NCI-H128 (cell line): ENCODE results near the gene PRKRIP1.
"Not testable (repeated sequence)": the region's sequence is repeated elsewhere in the genome, so short reads cannot be mapped to it uniquely, and the experiment has no call there.

Experiments
- DNase-seq: peaks from one replicate; lab custom pipeline; 2025; ENCODE audit not compliant: unreplicated experiment; lab: John Stamatoyannopoulos, UW

Gene PRKRIP1

GRCh38 chr7:102403563-102403962 is 7.4 kb downstream of the PRKRIP1 start:
- no peak for DNase-seq

DNA sequence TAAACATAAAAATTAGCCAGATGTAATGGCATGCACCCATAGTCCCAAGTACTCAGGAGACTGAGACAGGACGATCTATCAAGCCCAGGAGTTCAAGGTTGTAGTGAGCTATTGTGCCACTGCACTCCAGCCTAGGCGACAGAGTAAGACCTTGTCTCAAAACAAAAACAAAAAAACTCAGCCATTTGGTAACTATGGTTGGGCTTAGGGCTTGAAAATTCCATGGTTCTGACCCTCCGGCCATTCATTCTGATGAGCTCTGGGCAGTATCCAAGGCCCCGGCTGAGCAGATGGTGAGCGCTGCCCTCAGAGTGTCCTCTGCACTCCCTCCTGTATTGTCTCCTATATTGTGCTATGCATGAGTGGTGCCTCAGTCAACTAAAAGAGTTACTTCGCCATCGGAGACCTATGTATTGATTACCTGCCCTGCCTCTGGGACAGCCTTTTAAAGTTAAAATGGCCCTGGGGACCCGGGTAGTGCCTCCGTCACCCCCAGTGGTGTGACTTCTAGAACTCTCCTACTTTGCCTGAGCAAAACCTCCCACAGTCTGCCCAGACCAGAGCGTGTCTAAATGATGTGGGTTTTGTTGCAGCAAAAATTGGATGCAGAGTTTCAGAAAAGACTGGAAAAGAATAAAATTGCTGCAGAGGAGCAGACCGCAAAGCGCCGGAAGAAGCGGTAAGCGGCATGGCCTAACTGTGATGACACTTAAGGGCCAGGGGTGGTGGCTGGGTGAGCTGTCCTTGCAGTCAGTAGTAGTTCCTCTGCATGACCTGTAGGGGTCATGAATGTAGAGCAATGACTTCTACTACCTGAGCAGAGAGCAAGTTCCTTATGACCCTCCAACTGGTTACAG is 8.1 kb downstream of the PRKRIP1 start:
- no peak for DNase-seq

DNA sequence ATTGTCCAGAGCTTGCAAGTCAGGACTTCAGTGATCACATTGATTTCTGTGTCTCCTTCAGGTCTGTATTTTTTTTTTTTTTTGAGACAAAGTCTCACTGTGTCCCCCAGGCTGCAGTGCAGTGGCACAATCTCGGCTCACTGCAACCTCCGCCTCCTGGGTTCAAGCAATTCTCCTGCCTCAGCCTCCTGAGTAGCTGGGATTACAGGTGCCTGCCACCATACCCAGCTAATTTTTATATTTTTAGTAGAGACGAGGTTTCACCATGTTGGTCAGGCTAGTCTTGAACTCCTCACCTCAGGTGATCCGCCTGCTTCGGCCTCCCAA is 8.7 kb downstream of the PRKRIP1 start:
- DNase-seq: not testable (repeated sequence)

DNA sequence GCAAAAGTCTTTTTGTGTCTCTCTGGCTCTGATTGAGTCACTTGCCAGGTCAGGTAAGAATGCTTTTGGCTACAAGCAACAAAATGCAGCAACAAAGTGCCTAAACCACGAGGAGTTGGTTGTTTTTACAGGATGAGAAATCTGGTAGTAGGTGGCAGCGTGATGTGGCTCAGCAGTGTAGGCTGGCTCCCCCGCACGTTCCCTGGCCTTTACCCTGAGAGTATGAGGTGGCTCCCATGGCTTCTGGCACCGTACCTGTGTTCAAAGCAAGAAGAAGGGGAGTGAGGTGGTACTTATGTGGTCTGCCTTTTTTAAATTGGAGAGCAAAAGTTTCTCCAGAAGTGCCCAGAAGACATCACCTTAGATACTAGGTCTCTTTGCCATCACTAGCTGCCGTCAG is 11.7 kb downstream of the PRKRIP1 start:
- no peak for DNase-seq

- not testable (repeated sequence) for DNase-seq
Observed at GRCh38 chr7:102408530-102408929, 12.4 kb downstream of the PRKRIP1 start.

GRCh38 chr7:102409340-102409739 is 13.2 kb downstream of the PRKRIP1 start:
- no peak for DNase-seq

DNA sequence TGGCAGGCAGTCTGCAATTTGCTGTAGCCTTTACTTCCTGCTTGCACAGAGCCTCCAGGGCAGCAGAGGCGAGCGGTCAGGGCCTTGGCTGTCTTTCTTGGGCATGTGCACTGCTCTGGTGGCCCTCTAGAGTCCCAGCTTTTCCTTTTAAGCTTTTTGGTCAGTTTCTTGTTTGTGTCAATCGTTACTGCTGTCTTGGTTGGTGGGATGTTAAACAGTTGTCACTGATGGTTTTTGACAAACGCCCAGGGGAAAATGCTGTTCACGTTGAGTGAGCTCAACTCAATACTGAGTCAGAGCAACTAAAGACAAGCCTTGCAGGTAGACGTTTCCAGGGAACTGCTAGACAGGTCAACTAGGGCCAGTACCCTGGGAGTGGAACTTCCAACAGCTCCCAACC is 14.0 kb downstream of the PRKRIP1 start:
- no peak for DNase-seq

DNA sequence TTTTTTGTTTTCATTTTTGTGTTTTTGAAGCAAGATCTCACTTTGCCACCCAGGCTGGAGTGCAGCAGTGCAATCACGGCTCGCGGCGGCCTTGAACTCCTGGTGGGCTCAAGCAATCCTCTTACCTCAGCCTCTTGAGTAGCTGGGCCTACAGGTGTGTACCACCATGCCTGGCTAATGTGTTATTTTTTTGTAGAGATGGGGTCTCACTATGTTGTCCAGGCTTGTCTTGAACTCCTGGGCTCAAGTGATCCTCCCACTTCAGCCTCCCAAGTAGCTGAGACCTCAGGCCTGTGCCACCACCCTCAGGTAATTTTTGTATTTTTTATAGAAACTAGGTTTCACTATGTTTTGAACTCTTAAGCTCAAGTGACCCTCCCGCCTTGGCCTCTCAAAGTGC is 14.8 kb downstream of the PRKRIP1 start:
- DNase-seq: no peak

GRCh38 chr7:102412548-102412947 is 16.4 kb downstream of the PRKRIP1 start:
- DNase-seq: no peak

DNA sequence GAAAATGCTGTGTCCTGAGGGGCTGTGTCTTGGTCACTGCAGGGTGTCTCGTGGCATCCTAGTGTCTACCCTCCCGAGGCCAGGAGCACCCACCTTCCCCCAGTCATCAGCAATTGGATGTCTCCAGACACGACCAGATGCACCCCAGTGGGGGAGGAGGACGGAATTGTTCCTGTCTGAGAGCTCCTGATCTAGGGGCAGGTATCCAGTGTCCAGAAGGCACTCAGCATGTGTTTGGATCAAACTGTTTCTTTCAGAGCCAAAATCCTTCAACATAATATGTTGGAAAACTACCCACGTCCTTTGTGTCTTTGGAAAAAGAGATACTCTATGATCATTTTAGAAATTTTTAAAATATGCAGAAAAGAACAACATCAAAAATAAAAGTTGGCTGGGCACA is 16.9 kb downstream of the PRKRIP1 start:
- no peak for DNase-seq

DNA sequence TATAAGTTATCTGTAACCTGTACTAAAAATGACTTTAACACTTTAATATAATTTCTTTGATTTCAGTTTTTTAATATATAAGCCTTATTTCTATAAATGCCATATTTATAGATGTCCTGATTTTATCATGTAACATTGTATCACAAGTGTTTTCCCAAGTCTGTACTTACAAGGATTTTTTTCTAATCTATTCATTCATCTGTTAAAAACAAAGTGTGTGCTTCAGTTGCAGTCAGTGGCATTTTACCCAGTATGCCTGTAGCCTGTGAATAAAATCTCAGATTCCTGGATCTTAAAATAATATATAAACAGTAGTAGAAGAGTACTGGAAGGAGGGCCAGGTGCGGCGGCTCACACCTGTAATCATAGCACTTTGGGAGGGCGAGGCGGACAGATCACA is 17.4 kb downstream of the PRKRIP1 start:
- no peak for DNase-seq

DNA sequence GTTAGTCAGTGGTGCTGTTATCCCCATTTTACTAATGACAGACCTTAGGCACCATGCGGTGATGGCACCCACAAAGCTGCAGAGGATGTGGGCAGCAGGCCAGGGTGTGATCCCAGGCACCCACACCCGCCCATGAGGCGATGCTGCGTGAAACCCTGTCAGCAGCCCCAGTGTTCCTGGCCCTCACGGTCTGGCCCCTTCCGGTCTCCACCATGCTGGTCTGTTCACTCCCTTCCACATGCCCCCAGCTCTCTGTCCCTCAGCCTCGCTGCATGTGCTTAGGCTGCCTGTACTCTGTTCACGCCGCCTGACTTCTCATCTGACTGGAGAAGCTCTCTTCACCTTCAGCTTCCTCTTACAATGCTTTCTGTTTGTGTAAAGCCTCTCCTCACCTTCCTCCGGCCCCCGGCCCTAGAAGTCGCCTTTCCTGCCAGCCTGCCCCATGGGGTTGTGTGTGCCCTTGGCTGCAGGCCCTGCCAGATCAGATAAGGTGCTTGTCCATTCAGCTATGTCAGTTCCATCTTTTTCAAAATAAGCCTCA is 19.6 kb downstream of the PRKRIP1 start:
- no peak for DNase-seq

GRCh38 chr7:102416406-102416805 is 20.2 kb downstream of the PRKRIP1 start:
- DNase-seq: no peak

DNA sequence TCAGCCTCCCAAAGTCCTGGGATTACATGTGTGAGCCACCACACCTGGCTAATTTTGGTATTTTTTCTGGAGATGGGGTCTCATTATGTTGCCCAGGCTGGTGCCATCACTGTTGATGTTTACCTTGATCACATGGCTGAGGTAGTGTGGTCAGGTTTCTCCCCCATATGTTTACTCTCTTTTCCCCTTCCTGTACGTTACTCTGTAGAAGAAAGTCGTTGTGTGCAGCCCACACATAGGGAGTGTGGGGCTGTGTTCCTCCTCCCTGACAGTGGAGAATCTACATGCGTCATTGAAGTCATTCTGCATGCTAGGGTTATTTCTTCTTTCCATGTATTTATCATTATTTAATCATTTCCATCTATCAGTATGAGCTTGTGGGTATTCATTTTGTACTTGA is 20.9 kb downstream of the PRKRIP1 start:
- DNase-seq: no peak

GRCh38 chr7:102418592-102418991 is 22.4 kb downstream of the PRKRIP1 start:
- no peak for DNase-seq

DNA sequence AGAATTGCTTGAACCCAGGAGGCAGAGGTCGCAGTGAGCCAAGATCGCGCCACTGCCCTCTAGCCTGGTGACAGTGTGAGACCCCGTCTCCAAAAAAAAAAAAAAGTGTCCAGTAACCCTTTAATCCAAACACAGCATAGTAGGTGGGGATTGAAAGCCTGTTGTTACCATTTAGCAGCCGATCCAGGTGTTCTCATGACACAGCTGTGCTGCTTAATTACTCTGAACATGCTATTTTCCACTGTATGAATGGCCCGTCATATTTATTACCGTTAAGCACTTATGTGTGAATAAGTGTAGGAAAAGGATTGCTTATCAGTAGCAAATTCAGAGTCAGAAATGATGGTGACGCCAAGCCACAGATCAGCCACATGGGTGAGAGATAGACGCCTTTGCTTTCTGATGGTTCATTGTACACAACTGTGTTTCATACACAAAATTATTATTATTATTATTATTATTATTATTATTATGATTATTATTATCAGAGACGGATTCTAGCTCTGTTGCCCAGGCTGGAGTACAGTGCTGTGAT is 25.6 kb downstream of the PRKRIP1 start:
- no peak for DNase-seq

DNA sequence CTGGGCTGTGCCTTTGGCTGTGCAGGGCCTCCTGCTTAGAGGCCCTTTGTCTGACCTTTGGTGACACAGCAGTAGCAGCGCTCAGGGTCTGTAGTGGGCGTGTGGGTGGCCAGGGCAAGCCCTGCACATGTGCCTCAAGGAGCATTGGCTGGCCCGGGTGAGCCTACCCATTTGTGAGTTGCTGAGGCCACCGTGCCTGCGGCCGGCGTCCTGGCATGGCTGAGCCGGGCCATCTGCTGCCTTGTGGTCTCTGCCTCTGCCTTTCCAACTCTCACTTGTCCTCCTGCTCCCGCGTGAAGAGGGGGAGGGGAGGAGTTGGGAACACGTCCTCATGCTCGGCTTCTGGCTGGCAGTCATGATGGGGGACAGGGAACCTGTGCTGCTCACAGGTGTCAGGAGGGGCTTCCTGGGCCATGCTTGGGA is 28.0 kb downstream of the PRKRIP1 start:
- no peak for DNase-seq

DNA sequence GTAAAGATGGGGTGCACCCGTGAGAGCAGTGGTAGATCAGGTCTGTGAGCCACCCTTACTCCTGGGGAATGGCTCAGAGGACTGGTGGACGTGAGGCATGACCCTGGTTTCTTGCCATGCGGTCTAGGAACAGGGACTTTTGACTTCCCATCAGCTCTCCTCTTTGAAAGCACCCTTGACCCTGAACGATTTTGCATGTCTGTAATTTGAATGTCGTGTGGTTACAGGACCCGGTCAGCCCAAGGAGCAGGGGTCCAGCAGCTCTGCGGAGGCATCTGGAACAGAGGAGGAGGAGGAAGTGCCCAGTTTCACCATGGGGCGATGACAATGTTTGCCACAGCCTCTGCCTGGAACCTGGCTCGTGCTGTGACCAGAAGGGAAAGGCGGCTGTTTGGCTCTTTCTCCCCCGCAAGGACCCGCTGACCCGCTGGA is 28.6 kb downstream of the PRKRIP1 start:
- DNase-seq: no peak

- no peak for DNase-seq
Observed at GRCh38 chr7:102425639-102426267, 29.6 kb downstream of the PRKRIP1 start.

- no peak for DNase-seq
Observed at GRCh38 chr7:102426268-102427018, 30.3 kb downstream of the PRKRIP1 start.

DNA sequence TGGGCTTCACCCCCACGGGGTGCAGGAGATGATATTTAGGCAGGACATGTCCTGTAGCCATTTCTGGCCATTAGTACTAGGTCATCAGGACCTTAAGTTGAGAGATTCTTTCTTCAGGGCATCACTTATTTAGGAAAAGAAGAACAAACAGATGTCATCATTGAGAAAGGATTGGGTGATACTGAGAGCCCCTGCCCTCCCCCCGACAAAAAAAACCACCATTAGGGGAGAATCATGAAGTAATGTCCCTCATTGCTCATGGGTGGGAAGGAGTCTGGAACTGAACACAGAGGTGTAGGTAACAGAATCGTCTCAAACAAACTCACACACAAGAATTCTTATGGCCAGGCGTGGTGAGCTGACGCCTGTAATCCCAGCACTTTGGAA is 30.8 kb downstream of the PRKRIP1 start:
- DNase-seq: no peak
